H9 (cell line): ENCODE results near the gene KRT78. TPM values are rescaled to one million over a fixed set of nuclear protein-coding genes. Genes with fewer than 3 reads are reported as not detected.

Experiments used
- DNase-seq: peaks from one replicate; pipeline ENCODE4 v3.0.0-alpha.2; 2017
- H2AFZ ChIP-seq: one replicate; pipeline ENCODE4 v1.6.1; 2013; ENCODE audit warnings: mild to moderate bottlenecking, low read length, control low read depth, moderate library complexity
- H2AK5ac ChIP-seq: 2 replicates; pipeline ENCODE4 v1.6.1; 2013; ENCODE audit warnings: low read length, control low read depth, mixed read lengths; ENCODE audit not compliant: insufficient read length
- H2BK120ac ChIP-seq: one replicate; pipeline ENCODE4 v1.6.1; 2013; ENCODE audit warnings: low read depth, mild to moderate bottlenecking, low read length, control low read depth, inconsistent platforms; ENCODE audit not compliant: poor library complexity, severe bottlenecking
- H2BK12ac ChIP-seq: 2 replicates; pipeline ENCODE4 v1.6.1; 2013; ENCODE audit warnings: low read length, control low read depth, mixed read lengths, low read depth; ENCODE audit not compliant: insufficient read length
- H2BK15ac ChIP-seq: 2 replicates; pipeline ENCODE4 v1.6.1; 2013; ENCODE audit warnings: low read depth, low read length, control low read depth
- H2BK20ac ChIP-seq: one replicate; pipeline ENCODE4 v1.6.1; 2013; ENCODE audit warnings: low read depth, mild to moderate bottlenecking, low read length, control low read depth, inconsistent platforms; ENCODE audit not compliant: poor library complexity, severe bottlenecking
- H2BK5ac ChIP-seq: 2 replicates; pipeline ENCODE4 v1.6.1; 2013; ENCODE audit warnings: low read length, control low read depth, mixed read lengths; ENCODE audit not compliant: insufficient read length
- H3K14ac ChIP-seq: 2 replicates; pipeline ENCODE4 v1.6.1; 2013; ENCODE audit warnings: low read length, control low read depth; ENCODE audit not compliant: insufficient read depth
- H3K18ac ChIP-seq: 2 replicates; pipeline ENCODE4 v1.6.1; 2013; ENCODE audit warnings: low read depth, mild to moderate bottlenecking, mixed read lengths, low read length, control low read depth; ENCODE audit not compliant: insufficient read length
- H3K23ac ChIP-seq: 2 replicates; pipeline ENCODE4 v1.6.1; 2013; ENCODE audit warnings: low read length, control low read depth, mixed read lengths, low read depth; ENCODE audit not compliant: insufficient read length
- H3K23me2 ChIP-seq: 2 replicates; pipeline ENCODE4 v1.6.1; 2013; ENCODE audit warnings: low read depth, mild to moderate bottlenecking, mixed read lengths, low read length, control low read depth; ENCODE audit not compliant: insufficient read length, poor library complexity, severe bottlenecking
- H3K27ac ChIP-seq: 2 replicates; pipeline ENCODE4 v1.5.1; 2013; ENCODE audit warnings: low read length, control low read depth, mixed read lengths, low read depth; ENCODE audit not compliant: insufficient read length
- H3K27me3 ChIP-seq: 2 replicates; pipeline ENCODE4 v1.6.1; 2013; ENCODE audit warnings: low read length, control low read depth, inconsistent platforms; ENCODE audit not compliant: insufficient read depth
- H3K4ac ChIP-seq: 2 replicates; pipeline ENCODE4 v1.6.1; 2013; ENCODE audit warnings: low read depth, mild to moderate bottlenecking, control low read depth, inconsistent platforms, low read length, moderate library complexity
- H3K4me1 ChIP-seq: 2 replicates; pipeline ENCODE4 v1.6.1; 2013; ENCODE audit warnings: low read length, control low read depth, inconsistent platforms; ENCODE audit not compliant: insufficient read depth
- H3K4me2 ChIP-seq: 2 replicates; pipeline ENCODE4 v1.6.1; 2013; ENCODE audit warnings: low read length, control low read depth, mixed read lengths; ENCODE audit not compliant: insufficient read length, insufficient read depth
- H3K56ac ChIP-seq: 2 replicates; pipeline ENCODE4 v1.6.1; 2013; ENCODE audit warnings: low read depth, mild to moderate bottlenecking, mixed read lengths, low read length, control low read depth; ENCODE audit not compliant: insufficient read length
- H3K79me1 ChIP-seq: 2 replicates; pipeline ENCODE4 v1.6.1; 2013; ENCODE audit warnings: low read depth, mild to moderate bottlenecking, moderate library complexity, low read length, control low read depth, inconsistent platforms; ENCODE audit not compliant: insufficient read depth, poor library complexity, severe bottlenecking
- H3K79me2 ChIP-seq: 2 replicates; pipeline ENCODE4 v1.6.1; 2013; ENCODE audit warnings: low read length, control low read depth, inconsistent platforms; ENCODE audit not compliant: insufficient read depth
- H3K9ac ChIP-seq: 2 replicates; pipeline ENCODE4 v1.6.1; 2013; ENCODE audit warnings: low read length, control low read depth, mixed read lengths; ENCODE audit not compliant: insufficient read length; ENCODE audit errors: extremely low read depth
- H3K9me3 ChIP-seq: one replicate; pipeline ENCODE4 v1.6.1; 2013; ENCODE audit warnings: low read depth, low read length, inconsistent platforms; ENCODE audit not compliant: control insufficient read depth
- H3T11ph ChIP-seq: one replicate; pipeline ENCODE4 v1.6.1; 2013; ENCODE audit warnings: mild to moderate bottlenecking, low read length, control low read depth, inconsistent platforms
- H4K20me1 ChIP-seq: one replicate; pipeline ENCODE4 v1.6.1; 2013; ENCODE audit not compliant: control insufficient read depth, insufficient read length, insufficient read depth
- H4K5ac ChIP-seq: 2 replicates; pipeline ENCODE4 v1.6.1; 2013; ENCODE audit warnings: low read depth, mild to moderate bottlenecking, mixed read lengths, low read length, control low read depth; ENCODE audit not compliant: insufficient read length
- H4K8ac ChIP-seq: replicated peaks from 2 replicates; pipeline ENCODE4 v1.6.1; 2013; ENCODE audit warnings: low read length, control low read depth, mixed read lengths, low read depth; ENCODE audit not compliant: insufficient read length
- H4K91ac ChIP-seq: 2 replicates; pipeline ENCODE4 v1.6.1; 2013; ENCODE audit warnings: low read depth, mild to moderate bottlenecking, moderate library complexity, mixed read lengths, low read length, control low read depth; ENCODE audit not compliant: insufficient read length
- H3K27ac Mint-ChIP-seq, 3 experiments: 2 replicates in 2 of 3; 3 replicates in 1 of 3; pipeline ENCODE4 v1.8.0; 2020 to 2021; ENCODE audit warnings: mixed read lengths in 3 of 3, mild to moderate bottlenecking in 1 of 3, moderate library complexity in 1 of 3
- H3K27me3 Mint-ChIP-seq: 2 replicates; pipeline ENCODE4 v1.8.0; 2021; ENCODE audit warnings: low read depth, mild to moderate bottlenecking, moderate library complexity, mixed read lengths
- H3K36me3 Mint-ChIP-seq, 3 experiments: 2 replicates in 2 of 3; 3 replicates in 1 of 3; pipeline ENCODE4 v1.8.0; 2020 to 2021; ENCODE audit warnings: low read depth in 3 of 3, mixed read lengths in 3 of 3; ENCODE audit not compliant: insufficient read depth in 1 of 3
- H3K4me1 Mint-ChIP-seq, 2 experiments: 2 replicates each; pipeline ENCODE4 v1.8.0; 2020; ENCODE audit warnings: mixed read lengths in 2 of 2
- H3K4me3 Mint-ChIP-seq, 2 experiments: 2 replicates in 1 of 2; 3 replicates in 1 of 2; pipeline ENCODE4 v1.8.0; 2020 to 2021; ENCODE audit warnings: mild to moderate bottlenecking in 2 of 2, mixed read lengths in 2 of 2, moderate library complexity in 1 of 2
- H3K9me3 Mint-ChIP-seq, 2 experiments: 2 replicates in 1 of 2; 3 replicates in 1 of 2; pipeline ENCODE4 v1.8.0; 2020; ENCODE audit warnings: mild to moderate bottlenecking in 2 of 2, mixed read lengths in 2 of 2, moderate library complexity in 1 of 2
- WGBS: extraction: QIAGEN DNeasy Blood & Tissue Kit; methylation state at CpG from one replicate; pipeline ENCODE4 v1.1.7; 2013; ENCODE audit warnings: missing lambda C conversion rate, low lambda C conversion rate, mixed read lengths; ENCODE audit not compliant: insufficient read length; ENCODE audit errors: extremely low coverage; 5-methylcytosine and 5-hydroxymethylcytosine counted together
- total RNA-seq: library from RNA; stranded (reverse); gene quantifications from 2 replicates; pipeline ENCODE4 v1.2.1, GENCODE V29; 2021
- TF ChIP-seq, protein P1 (sequence below): fragments of 200-600 bp; sonication (generic); conservative IDR thresholded peaks from 3 replicates; pipeline ENCODE4 v1.8.0; 2021; ENCODE audit warnings: antibody characterized with exemption, mild to moderate bottlenecking

The KRT78 gene
- total RNA-seq, 1 experiment from 2014 or later: not detected

DNA sequence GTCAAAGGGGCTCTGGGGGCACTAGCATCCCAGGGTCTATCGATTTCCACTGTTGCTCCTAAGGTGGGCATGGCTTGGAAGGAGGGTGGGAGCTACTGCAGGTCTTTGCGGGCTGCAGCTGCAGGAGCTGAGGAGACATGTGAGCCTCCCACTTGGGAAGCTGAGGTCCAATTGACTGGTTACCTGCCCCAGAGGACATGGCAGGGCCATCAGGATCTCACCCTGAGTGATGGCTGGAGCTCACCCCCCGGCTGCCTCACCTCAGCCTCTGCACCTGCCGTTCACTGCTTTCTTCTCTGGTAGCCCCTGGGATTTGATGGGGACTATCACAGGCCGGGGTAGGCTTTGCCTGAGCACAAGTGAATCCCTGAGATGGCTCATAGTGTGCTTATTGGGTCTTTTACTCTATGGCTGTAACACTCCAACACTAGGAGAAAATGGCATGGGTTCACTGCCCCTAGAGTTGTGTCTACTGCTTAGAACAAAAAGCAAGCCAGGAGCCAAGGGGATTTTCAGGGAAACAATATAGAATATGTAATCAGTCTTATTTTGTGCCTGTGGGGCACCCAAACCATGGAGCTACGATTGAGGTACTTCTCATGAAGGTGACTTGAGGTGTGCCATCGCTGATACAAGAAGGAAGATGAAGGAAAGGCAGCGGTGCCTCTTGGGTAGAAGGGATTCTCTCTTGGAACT lies 31.6 kb downstream of the KRT78 start:
- no peak overlapping the region for H2BK5ac ChIP-seq
- H4K91ac ChIP-seq: no peak overlapping the region
- H2BK120ac ChIP-seq: no peak overlapping the region
- no peaks in the 10 kb centered on the region for H3K4me1 ChIP-seq
- Mint-ChIP-seq H3K27ac (no peak overlapping the region), H3K27me3 (peaks cover 3% of the 10 kb centered on the region), H3K4me3 (no peak overlapping the region), H3K36me3 (no peaks in the 10 kb centered on the region; a peak in 1 of 7 replicates), H3K4me1 (peaks cover 3 to 7% of the 10 kb centered on the region in 2 experiments; a peak in 3 of 4 replicates), H3K9me3 (no peaks in the 10 kb centered on the region)
- no peak overlapping the region for H2BK12ac ChIP-seq
- no CpG with 5 or more reads among the region's 8 CpGs for WGBS
- H3T11ph ChIP-seq: no peak overlapping the region
- TF ChIP-seq, protein P1, sequence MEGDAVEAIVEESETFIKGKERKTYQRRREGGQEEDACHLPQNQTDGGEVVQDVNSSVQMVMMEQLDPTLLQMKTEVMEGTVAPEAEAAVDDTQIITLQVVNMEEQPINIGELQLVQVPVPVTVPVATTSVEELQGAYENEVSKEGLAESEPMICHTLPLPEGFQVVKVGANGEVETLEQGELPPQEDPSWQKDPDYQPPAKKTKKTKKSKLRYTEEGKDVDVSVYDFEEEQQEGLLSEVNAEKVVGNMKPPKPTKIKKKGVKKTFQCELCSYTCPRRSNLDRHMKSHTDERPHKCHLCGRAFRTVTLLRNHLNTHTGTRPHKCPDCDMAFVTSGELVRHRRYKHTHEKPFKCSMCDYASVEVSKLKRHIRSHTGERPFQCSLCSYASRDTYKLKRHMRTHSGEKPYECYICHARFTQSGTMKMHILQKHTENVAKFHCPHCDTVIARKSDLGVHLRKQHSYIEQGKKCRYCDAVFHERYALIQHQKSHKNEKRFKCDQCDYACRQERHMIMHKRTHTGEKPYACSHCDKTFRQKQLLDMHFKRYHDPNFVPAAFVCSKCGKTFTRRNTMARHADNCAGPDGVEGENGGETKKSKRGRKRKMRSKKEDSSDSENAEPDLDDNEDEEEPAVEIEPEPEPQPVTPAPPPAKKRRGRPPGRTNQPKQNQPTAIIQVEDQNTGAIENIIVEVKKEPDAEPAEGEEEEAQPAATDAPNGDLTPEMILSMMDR: no peak
- H3K18ac ChIP-seq: no peak overlapping the region
- no peak overlapping the region for H3K23ac ChIP-seq
- no peaks in the 10 kb centered on the region for H3K9me3 ChIP-seq
- no peak overlapping the region for H3K14ac ChIP-seq
- H3K27me3 ChIP-seq: no peaks in the 10 kb centered on the region
- no peak overlapping the region for H4K8ac ChIP-seq
- DNase-seq: no peak
- no peak overlapping the region for H2AK5ac ChIP-seq
- no peak overlapping the region for H3K27ac ChIP-seq
- H3K4ac ChIP-seq: no peak overlapping the region
- no peaks in the 10 kb centered on the region for H3K79me1 ChIP-seq
- H2BK15ac ChIP-seq: no peak overlapping the region
- H3K56ac ChIP-seq: no peak overlapping the region
- H4K20me1 ChIP-seq: no peaks in the 10 kb centered on the region
- no peak overlapping the region for H4K5ac ChIP-seq
- H3K79me2 ChIP-seq: no peaks in the 10 kb centered on the region
- H2BK20ac ChIP-seq: no peak overlapping the region
- no peaks in the 10 kb centered on the region for H3K23me2 ChIP-seq
- H3K4me2 ChIP-seq: no peak overlapping the region
- H2AFZ ChIP-seq: no peak overlapping the region
- H3K9ac ChIP-seq: no peak overlapping the region
